CD4-positive, alpha-beta memory T cell (primary cell): ENCODE data around the gene AFAP1. TPM values are rescaled to one million over a fixed set of nuclear protein-coding genes. Genes with fewer than 3 reads are reported as not detected.

Source experiments
- CTCF ChIA-PET: fragments of 350-600 bp; sonication (Branson Sonifier 250); formaldehyde crosslinking; loops from one replicate; lab custom pipeline; 2021; ENCODE audit warnings: inconsistent platforms; ENCODE audit not compliant: partially characterized antibody; lab: Charles Lee
- POLR2A ChIA-PET: fragments of 350-600 bp; sonication (Branson Sonifier 250); formaldehyde crosslinking; loops from one replicate; lab custom pipeline; 2021; ENCODE audit not compliant: partially characterized antibody; lab: Charles Lee
- DNase-seq, 5 donors: peaks; one replicate each; pipeline versions ENCODE4 v3.0.0 to v3.0.0-alpha.2; 2020 to 2022; ENCODE audit warnings: mixed read lengths in 1 of 5
- H3K27ac ChIP-seq: one replicate; pipeline ENCODE4 v1.7.0; 2013; ENCODE audit warnings: low read depth, low read length
- H3K27me3 ChIP-seq: 2 replicates; pipeline ENCODE4 v1.7.0; 2013; ENCODE audit warnings: mild to moderate bottlenecking, low read length, moderate library complexity; ENCODE audit not compliant: insufficient read depth
- H3K36me3 ChIP-seq: 2 replicates; pipeline ENCODE4 v1.7.0; 2013; ENCODE audit warnings: mild to moderate bottlenecking, low read length, moderate library complexity; ENCODE audit not compliant: insufficient read depth
- H3K4me1 ChIP-seq: 2 replicates; pipeline ENCODE4 v1.7.0; 2013; ENCODE audit warnings: mild to moderate bottlenecking, low read length, moderate library complexity; ENCODE audit not compliant: insufficient read depth
- H3K4me3 ChIP-seq, 2 donors: one replicate each; pipeline ENCODE4 v1.7.0; 2013; ENCODE audit warnings: low read length in 2 of 2, mild to moderate bottlenecking in 1 of 2
- H3K9me3 ChIP-seq, 2 donors: one replicate each; pipeline ENCODE4 v1.7.0; 2013; ENCODE audit warnings: low read length in 2 of 2, control low read depth in 1 of 2; ENCODE audit not compliant: control insufficient read depth in 1 of 2
- H3K27ac Mint-ChIP-seq, 7 donors: one replicate each; pipeline ENCODE4 v1.8.0; 2020 to 2021; ENCODE audit warnings: mixed read lengths in 7 of 7, mild to moderate bottlenecking in 6 of 7, inconsistent platforms in 3 of 7, moderate library complexity in 3 of 7
- H3K27me3 Mint-ChIP-seq, 2 donors: one replicate each; pipeline ENCODE4 v1.8.0; 2020 to 2021; ENCODE audit warnings: mixed read lengths in 2 of 2
- H3K36me3 Mint-ChIP-seq, 2 donors: one replicate each; pipeline ENCODE4 v1.8.0; 2020 to 2021; ENCODE audit warnings: mixed read lengths in 2 of 2, inconsistent platforms in 1 of 2, mild to moderate bottlenecking in 1 of 2
- H3K4me1 Mint-ChIP-seq, 4 donors: one replicate each; pipeline ENCODE4 v1.8.0; 2020 to 2021; ENCODE audit warnings: mixed read lengths in 4 of 4, mild to moderate bottlenecking in 1 of 4
- H3K4me3 Mint-ChIP-seq, 8 donors: one replicate each; pipeline ENCODE4 v1.8.0; 2020 to 2021; ENCODE audit warnings: mixed read lengths in 8 of 8, mild to moderate bottlenecking in 7 of 8, moderate library complexity in 6 of 8, inconsistent platforms in 3 of 8
- H3K9me3 Mint-ChIP-seq, 8 donors: one replicate each; pipeline ENCODE4 v1.8.0; 2020 to 2021; ENCODE audit warnings: mixed read lengths in 8 of 8, mild to moderate bottlenecking in 5 of 8, inconsistent platforms in 3 of 8, moderate library complexity in 1 of 8
- intact Hi-C: fragments of 100-400 bp; cut with micrococcal nuclease; formaldehyde crosslinking; loops from one replicate; pipeline ENCODE4 v1.15.1; 2023
- polyA plus RNA-seq, 2 donors: library from polyadenylated mRNA; unstranded; fragments of 300-500 nt; fragmentation: Illumina TruSeq; gene quantifications; one replicate each; pipeline ENCODE4 v1.2.3, GENCODE V29; 2021
- total RNA-seq, 2 experiments: library from RNA; stranded (reverse); gene quantifications; one replicate each; pipeline ENCODE4 v1.2.3, GENCODE V29; 2021

AFAP1 gene
- total and polyA plus RNA-seq, 4 experiments from 2014 or later = 0.95 to 21.8 (median 12.6) TPM

DNA sequence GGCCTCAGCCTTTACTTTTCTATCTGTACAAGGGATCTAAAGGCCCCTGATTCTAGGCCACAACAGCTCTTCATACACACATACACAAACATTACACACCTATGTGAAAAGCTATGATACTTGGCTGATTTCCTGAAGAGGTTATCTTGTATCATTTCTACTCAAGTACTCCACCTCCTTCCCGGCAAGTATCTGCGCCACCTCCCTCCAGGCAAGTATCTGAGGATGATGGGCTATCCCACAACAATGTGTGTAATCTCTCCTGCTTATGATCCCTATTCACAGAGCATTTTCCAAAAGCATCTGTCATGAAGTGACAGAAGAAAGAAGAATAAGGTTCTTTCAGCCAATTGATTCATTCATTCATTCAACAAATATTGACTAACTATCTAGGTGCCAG, 36.8 kb downstream of the AFAP1 start:
- Histone ChIP-seq H3K27me3 (no peaks in the 10 kb centered on the region), H3K9me3 (no peaks in the 10 kb centered on the region), H3K4me3 (no peak overlapping the region), H3K4me1 (peaks cover 7% of the 10 kb centered on the region), H3K27ac (no peak overlapping the region), H3K36me3 (no peaks in the 10 kb centered on the region)
- Mint-ChIP-seq H3K36me3 (no peaks in the 10 kb centered on the region), H3K4me3 (peak overlapping the region in 1 of 8 donors; percentile 11), H3K4me1 (peaks cover 28 to 71% (median 56%) of the 10 kb centered on the region in 4 donors), H3K27me3 (no peaks in the 10 kb centered on the region), H3K9me3 (peaks cover 0 to 3% (median 0%) of the 10 kb centered on the region in 8 donors), H3K27ac (peak overlapping the region in 2 of 7 donors; percentile 2 to 13)
- intact Hi-C loops = no loop called here
- no peak for DNase-seq
- POLR2A ChIA-PET = no interaction called here
- CTCF ChIA-PET = interaction anchor here (1.6 kb wide), 1 partner anchor 98 kb away, joined by 3 read pairs; no protein-coding TSS in a partner anchor

DNA sequence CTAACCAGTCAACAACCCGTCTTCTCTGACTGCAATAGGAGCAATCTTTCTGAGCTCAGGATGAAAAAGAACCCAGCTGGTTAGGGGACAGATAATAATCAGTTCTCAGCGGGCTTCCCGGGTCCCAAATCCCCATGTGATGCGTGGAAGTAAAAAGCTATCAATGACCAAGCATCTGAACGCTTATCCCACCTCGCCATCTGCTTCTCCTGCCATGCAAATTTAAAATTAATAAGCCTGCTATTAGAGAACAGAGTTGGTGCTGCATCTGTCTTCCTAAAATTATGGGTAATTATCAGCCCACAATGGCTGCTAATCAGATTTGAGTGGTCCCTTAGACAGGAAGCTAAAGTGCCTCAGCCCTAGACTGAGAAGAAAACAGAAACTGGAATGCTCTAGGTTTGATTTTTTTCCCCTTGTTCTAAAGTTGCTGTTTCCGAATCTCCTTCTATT, 37.5 kb downstream of the AFAP1 start:
- CTCF ChIA-PET = interaction anchor here (1.2 kb wide), 1 partner anchor 25 kb away, joined by 4 read pairs; no protein-coding TSS in a partner anchor
- no peaks in the 10 kb centered on the region for H3K27me3 Mint-ChIP-seq
- peaks cover 7% of the 10 kb centered on the region for H3K4me1 ChIP-seq
- peak overlapping the region in 2 of 8 donors; percentile 11 to 17 for H3K4me3 Mint-ChIP-seq
- peak overlapping the region in 2 of 7 donors; percentile 13 to 72 for H3K27ac Mint-ChIP-seq
- no peaks in the 10 kb centered on the region for H3K36me3 ChIP-seq
- intact Hi-C loops = no loop called here
- H3K4me1 Mint-ChIP-seq = peaks cover 28 to 74% (median 53%) of the 10 kb centered on the region in 4 donors
- no peak overlapping the region for H3K27ac ChIP-seq
- no peaks in the 10 kb centered on the region for H3K36me3 Mint-ChIP-seq
- no peak for DNase-seq
- no peak overlapping the region for H3K4me3 ChIP-seq
- H3K27me3 ChIP-seq = no peaks in the 10 kb centered on the region
- H3K9me3 ChIP-seq = no peaks in the 10 kb centered on the region
- H3K9me3 Mint-ChIP-seq = peaks cover 0 to 3% (median 0%) of the 10 kb centered on the region in 8 donors
- POLR2A ChIA-PET = no interaction called here

DNA sequence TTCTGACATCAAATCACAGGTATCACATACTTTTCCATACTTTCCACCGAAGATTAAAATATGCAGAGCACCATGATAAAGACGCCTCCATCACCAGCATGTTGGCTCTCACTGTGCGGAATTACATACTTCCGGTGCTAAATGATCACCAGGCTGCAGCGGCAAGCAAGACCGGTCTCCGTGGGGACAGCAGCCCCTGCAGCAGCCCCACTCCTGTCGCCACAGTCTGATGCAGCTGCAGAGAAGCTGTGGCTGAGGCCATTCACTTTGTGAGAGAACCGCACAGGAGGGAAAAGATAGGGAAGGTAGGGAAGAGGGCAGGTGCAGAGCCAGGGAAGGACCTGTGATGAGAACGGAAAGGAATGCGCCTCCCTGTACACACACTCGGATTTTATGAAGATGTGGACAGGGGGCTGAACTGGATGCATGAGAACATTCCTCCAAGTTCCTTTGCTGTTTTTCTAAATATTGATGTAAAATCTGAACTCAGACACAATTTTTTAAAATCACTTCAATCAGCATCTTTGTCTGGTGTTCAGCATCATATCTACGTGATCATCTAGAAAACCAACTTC, 38.3 kb downstream of the AFAP1 start:
- H3K4me1 Mint-ChIP-seq = peaks cover 29 to 75% (median 53%) of the 10 kb centered on the region in 4 donors

DNA sequence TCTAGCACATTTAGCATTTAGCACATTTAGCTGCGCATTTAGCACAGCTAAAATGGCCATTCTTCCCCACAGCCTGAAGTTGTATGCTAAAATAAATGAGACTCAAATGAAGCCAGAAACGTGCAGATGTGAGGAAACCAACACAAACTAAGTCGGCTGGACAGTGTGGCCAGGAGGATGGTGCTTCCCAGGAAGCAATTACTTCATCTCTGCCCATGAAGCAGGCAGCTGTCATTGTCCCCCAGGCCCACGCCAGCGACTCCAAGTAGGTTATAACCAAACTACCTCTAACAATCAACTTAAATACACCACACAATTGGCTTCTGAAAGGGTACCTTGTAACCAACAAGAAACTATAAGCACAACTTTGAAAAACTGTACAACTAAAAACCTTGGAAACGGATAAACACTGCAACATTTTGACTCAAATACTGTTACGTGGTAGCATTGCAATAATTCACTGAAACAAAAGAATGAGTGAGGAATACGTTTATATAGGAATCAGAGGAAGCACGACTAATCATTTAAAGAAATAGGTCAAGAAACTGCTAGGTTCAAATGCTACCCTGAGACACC, 39.2 kb downstream of the AFAP1 start:
- Mint-ChIP-seq H3K9me3 (peaks cover 0 to 3% (median 0%) of the 10 kb centered on the region in 8 donors), H3K4me3 (no peak overlapping the region), H3K27me3 (no peaks in the 10 kb centered on the region), H3K4me1 (peaks cover 28 to 72% (median 51%) of the 10 kb centered on the region in 4 donors), H3K27ac (peak overlapping the region in 1 of 7 donors; percentile 46), H3K36me3 (no peaks in the 10 kb centered on the region)
- peaks cover 7% of the 10 kb centered on the region for H3K4me1 ChIP-seq
- no peaks in the 10 kb centered on the region for H3K9me3 ChIP-seq
- intact Hi-C loops = no loop called here
- H3K36me3 ChIP-seq = no peaks in the 10 kb centered on the region
- H3K27ac ChIP-seq = no peak overlapping the region
- ChIA-PET POLR2A (no interaction called here), CTCF (no interaction called here)
- H3K27me3 ChIP-seq = no peaks in the 10 kb centered on the region
- DNase-seq = no peak
- no peak overlapping the region for H3K4me3 ChIP-seq

More for the DNA sequence above, 38.3 kb downstream of the AFAP1 start:
- Histone ChIP-seq H3K36me3 (no peaks in the 10 kb centered on the region), H3K27me3 (no peaks in the 10 kb centered on the region), H3K4me3 (no peak overlapping the region), H3K4me1 (peaks cover 7% of the 10 kb centered on the region), H3K9me3 (no peaks in the 10 kb centered on the region), H3K27ac (no peak overlapping the region)
- no peaks in the 10 kb centered on the region for H3K27me3 Mint-ChIP-seq
- ChIA-PET POLR2A (no interaction called here), CTCF (interaction anchor here (1.2 kb wide), 1 partner anchor 24 kb away, joined by 4 read pairs; no protein-coding TSS in a partner anchor)
- peak overlapping the region in 2 of 8 donors; percentile 8 to 14 for H3K4me3 Mint-ChIP-seq
- H3K27ac Mint-ChIP-seq = peak overlapping the region in 2 of 7 donors; percentile 4 to 65
- DNase-seq = no peak
- H3K36me3 Mint-ChIP-seq = no peaks in the 10 kb centered on the region
- peaks cover 0 to 3% (median 0%) of the 10 kb centered on the region in 8 donors for H3K9me3 Mint-ChIP-seq
- intact Hi-C loops = no loop called here

DNA sequence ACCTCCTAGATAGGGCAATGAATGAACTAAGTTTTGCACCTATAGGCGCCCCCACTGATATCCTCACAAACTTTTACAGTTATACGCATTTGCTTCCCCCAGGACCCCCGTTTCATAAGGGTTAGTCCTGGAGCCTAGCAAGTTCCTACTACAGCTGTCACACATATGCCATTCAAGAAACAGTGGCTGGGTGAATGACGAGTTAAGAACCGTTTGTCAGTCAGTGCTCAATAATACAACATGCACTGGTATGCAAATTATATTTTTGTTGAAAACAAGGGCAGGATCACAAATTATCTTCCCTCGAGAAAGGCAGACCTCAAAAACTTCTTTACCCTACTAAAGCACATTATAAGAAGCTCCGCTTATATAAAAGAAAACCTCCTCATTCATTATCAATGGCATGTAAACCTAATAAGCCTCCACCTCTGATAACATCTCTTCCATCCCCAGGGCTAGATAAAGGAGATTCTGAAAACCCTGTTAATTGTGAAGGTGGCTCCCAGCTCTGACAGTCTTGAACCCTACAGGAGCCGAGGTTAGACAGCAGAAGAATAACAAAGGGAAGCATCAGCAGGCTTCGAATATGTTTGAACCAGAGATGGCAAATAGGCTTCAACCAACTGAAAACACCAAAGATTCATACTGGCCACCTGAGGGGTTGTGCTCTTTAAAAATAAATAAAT, 40.3 kb downstream of the AFAP1 start:
- CTCF ChIA-PET = no interaction called here
- H3K4me1 ChIP-seq = peaks cover 7% of the 10 kb centered on the region
- Mint-ChIP-seq H3K27me3 (no peaks in the 10 kb centered on the region), H3K9me3 (peaks cover 0 to 3% (median 0%) of the 10 kb centered on the region in 8 donors), H3K4me1 (peaks cover 27 to 71% (median 46%) of the 10 kb centered on the region in 4 donors), H3K4me3 (no peak overlapping the region), H3K36me3 (peaks cover 0 to 7% of the 10 kb centered on the region in 2 donors), H3K27ac (no peak overlapping the region)
- intact Hi-C loops = no loop called here
- H3K36me3 ChIP-seq = no peaks in the 10 kb centered on the region
- no peak overlapping the region for H3K4me3 ChIP-seq
- no peaks in the 10 kb centered on the region for H3K27me3 ChIP-seq
- DNase-seq = no peak
- no peaks in the 10 kb centered on the region for H3K9me3 ChIP-seq
- H3K27ac ChIP-seq = no peak overlapping the region
- POLR2A ChIA-PET = no interaction called here

DNA sequence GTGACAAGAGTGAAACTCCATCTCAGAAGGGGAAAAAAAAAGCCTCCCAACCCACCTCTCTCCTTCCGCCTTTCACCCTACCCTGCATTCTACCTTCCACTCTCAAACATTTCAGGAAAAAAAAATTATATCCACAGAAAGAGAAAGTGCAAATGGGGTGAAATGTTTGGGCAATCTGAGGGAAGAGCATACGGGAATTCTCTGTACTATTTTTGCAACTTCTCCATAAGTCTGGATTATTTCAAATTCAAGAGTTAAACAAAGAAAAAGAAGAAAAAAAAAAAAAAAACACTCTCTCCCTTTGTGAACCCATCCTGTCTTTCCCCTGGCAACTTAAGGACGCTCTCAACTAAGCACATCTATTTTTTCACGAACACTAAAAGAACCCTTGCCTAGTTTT, 41.3 kb downstream of the AFAP1 start:
- Mint-ChIP-seq H3K36me3 (peaks cover 0 to 7% of the 10 kb centered on the region in 2 donors), H3K27ac (peak overlapping the region in 1 of 7 donors; percentile 85), H3K4me1 (peaks cover 26 to 72% (median 43%) of the 10 kb centered on the region in 4 donors), H3K27me3 (no peaks in the 10 kb centered on the region), H3K9me3 (peaks cover 0 to 3% (median 0%) of the 10 kb centered on the region in 8 donors), H3K4me3 (no peak overlapping the region)
- Histone ChIP-seq H3K27ac (no peak overlapping the region), H3K9me3 (no peaks in the 10 kb centered on the region), H3K27me3 (no peaks in the 10 kb centered on the region), H3K4me1 (peaks cover 7% of the 10 kb centered on the region), H3K36me3 (no peaks in the 10 kb centered on the region), H3K4me3 (no peak overlapping the region)
- DNase-seq = no peak
- POLR2A ChIA-PET = no interaction called here
- CTCF ChIA-PET = no interaction called here
- intact Hi-C loops = no loop called here

DNA sequence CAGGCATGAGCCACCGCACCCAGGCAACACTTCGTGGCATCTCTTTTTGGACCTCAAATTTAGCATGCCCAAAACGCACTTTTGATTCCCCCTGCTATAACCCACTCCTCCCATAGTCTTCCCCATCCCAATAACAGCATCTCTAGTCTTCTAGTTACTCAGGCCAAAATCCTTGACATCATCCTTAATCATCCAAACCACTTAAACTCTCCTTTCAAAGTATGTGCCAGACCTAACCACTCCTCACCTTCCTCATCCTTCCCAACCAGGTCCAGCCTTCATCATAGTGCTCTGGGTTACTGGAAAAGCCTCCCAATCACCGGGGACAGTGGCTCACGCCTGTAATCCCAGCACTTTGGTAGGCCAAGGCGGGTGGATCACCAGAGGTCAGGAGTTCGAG, 41.9 kb downstream of the AFAP1 start:
- Histone ChIP-seq H3K27me3 (no peaks in the 10 kb centered on the region), H3K36me3 (no peaks in the 10 kb centered on the region), H3K9me3 (no peaks in the 10 kb centered on the region), H3K4me1 (peaks cover 3% of the 10 kb centered on the region), H3K27ac (no peak overlapping the region), H3K4me3 (no peak overlapping the region)
- DNase-seq = no peak
- Mint-ChIP-seq H3K4me3 (no peak overlapping the region), H3K27me3 (no peaks in the 10 kb centered on the region), H3K9me3 (peaks cover 0 to 3% (median 0%) of the 10 kb centered on the region in 8 donors), H3K36me3 (peaks cover 0 to 7% of the 10 kb centered on the region in 2 donors), H3K4me1 (peaks cover 22 to 68% (median 39%) of the 10 kb centered on the region in 4 donors), H3K27ac (no peak overlapping the region)
- CTCF ChIA-PET = no interaction called here
- POLR2A ChIA-PET = no interaction called here
- intact Hi-C loops = no loop called here
